Measurements from ENCODE around the gene MAP3K9.

- TF ChIP-seq CTCF (IDR thresholded peaks at IDR 0.05) (no peak), POLR2AphosphoS5 (IDR thresholded peaks at IDR 0.05) (no peak)
Measured at GRCh38 chr14:70830998-70831781, 21.9 kb upstream of the MAP3K9 start.
